ENCODE measurements around the gene ADAMTS12. TPM values are rescaled to one million over a fixed set of nuclear protein-coding genes. Genes with fewer than 3 reads are reported as not detected.

ADAMTS12 gene
- total RNA-seq, 1 donor from 2014 or later = 10.4 TPM

GRCh38 chr5:33639474-33639873, 252.3 kb downstream of the ADAMTS12 start:
- peaks cover 8% of the 10 kb centered on the region for H3K9me3 Mint-ChIP-seq
- peaks cover 42% of the 10 kb centered on the region for H3K4me1 Mint-ChIP-seq
- no peak overlapping the region for H3K27ac Mint-ChIP-seq (ENCODE audit: unreplicated experiment)
- no peak overlapping the region for H3K4me3 Mint-ChIP-seq
- DNase-seq (ENCODE audit: low read depth, low spot score) = no peak
- H3K27me3 Mint-ChIP-seq (ENCODE audit: low read depth) = no peaks in the 10 kb centered on the region
- TF ChIP-seq CTCF (conservative IDR thresholded peaks at IDR 0.05) = no peak
- H3K36me3 Mint-ChIP-seq (ENCODE audit: low read depth) = peaks cover 22% of the 10 kb centered on the region

GRCh38 chr5:33637011-33637410, 254.8 kb downstream of the ADAMTS12 start:
- Mint-ChIP-seq H3K27me3 (ENCODE audit: low read depth) (no peaks in the 10 kb centered on the region), H3K4me1 (peaks cover 39% of the 10 kb centered on the region)

GRCh38 chr5:33635582-33635981, 256.2 kb downstream of the ADAMTS12 start:
- H3K27me3 Mint-ChIP-seq (ENCODE audit: low read depth) = no peaks in the 10 kb centered on the region
- peaks cover 35% of the 10 kb centered on the region for H3K4me1 Mint-ChIP-seq
- peaks cover 20% of the 10 kb centered on the region for H3K36me3 Mint-ChIP-seq (ENCODE audit: low read depth)
- no peak for DNase-seq (ENCODE audit: low read depth, low spot score)
- no peaks in the 10 kb centered on the region for H3K9me3 Mint-ChIP-seq
- H3K27ac Mint-ChIP-seq (ENCODE audit: unreplicated experiment) = no peak overlapping the region
- TF ChIP-seq CTCF (conservative IDR thresholded peaks at IDR 0.05) = no peak
- H3K4me3 Mint-ChIP-seq = no peak overlapping the region

More at GRCh38 chr5:33637011-33637410, 254.8 kb downstream of the ADAMTS12 start:
- no peak for DNase-seq (ENCODE audit: low read depth, low spot score)
- Mint-ChIP-seq H3K27ac (ENCODE audit: unreplicated experiment) (no peak overlapping the region), H3K9me3 (no peaks in the 10 kb centered on the region), H3K36me3 (ENCODE audit: low read depth) (peaks cover 17% of the 10 kb centered on the region), H3K4me3 (no peak overlapping the region)
- TF ChIP-seq CTCF (conservative IDR thresholded peaks at IDR 0.05) = no peak

- DNase-seq (ENCODE audit: low read depth, low spot score) = no peak
- no peaks in the 10 kb centered on the region for H3K27me3 Mint-ChIP-seq (ENCODE audit: low read depth)
- H3K9me3 Mint-ChIP-seq = no peaks in the 10 kb centered on the region
- peaks cover 15% of the 10 kb centered on the region for H3K36me3 Mint-ChIP-seq (ENCODE audit: low read depth)
- TF ChIP-seq CTCF (conservative IDR thresholded peaks at IDR 0.05) = no peak
- H3K4me3 Mint-ChIP-seq = no peak overlapping the region
- H3K27ac Mint-ChIP-seq (ENCODE audit: unreplicated experiment) = no peak overlapping the region
- peaks cover 39% of the 10 kb centered on the region for H3K4me1 Mint-ChIP-seq
Measured at GRCh38 chr5:33633699-33634098, 258.1 kb downstream of the ADAMTS12 start.

- H3K27ac Mint-ChIP-seq (ENCODE audit: unreplicated experiment) = no peak overlapping the region
- DNase-seq (ENCODE audit: low read depth, low spot score) = no peak
- no peak for TF ChIP-seq CTCF (conservative IDR thresholded peaks at IDR 0.05)
- peaks cover 23% of the 10 kb centered on the region for H3K4me1 Mint-ChIP-seq
- no peak overlapping the region for H3K4me3 Mint-ChIP-seq
- no peaks in the 10 kb centered on the region for H3K27me3 Mint-ChIP-seq (ENCODE audit: low read depth)
- H3K9me3 Mint-ChIP-seq = no peaks in the 10 kb centered on the region
- H3K36me3 Mint-ChIP-seq (ENCODE audit: low read depth) = peaks cover 12% of the 10 kb centered on the region
Measured at GRCh38 chr5:33631786-33632185, 260.0 kb downstream of the ADAMTS12 start.

- Mint-ChIP-seq H3K27ac (ENCODE audit: unreplicated experiment) (no peak overlapping the region), H3K4me3 (no peak overlapping the region), H3K36me3 (ENCODE audit: low read depth) (peaks cover 11% of the 10 kb centered on the region), H3K4me1 (peaks cover 18% of the 10 kb centered on the region), H3K27me3 (ENCODE audit: low read depth) (no peaks in the 10 kb centered on the region), H3K9me3 (no peaks in the 10 kb centered on the region)
- no peak for DNase-seq (ENCODE audit: low read depth, low spot score)
- TF ChIP-seq CTCF (conservative IDR thresholded peaks at IDR 0.05) = no peak
Measured at GRCh38 chr5:33631139-33631538, 260.7 kb downstream of the ADAMTS12 start.

Data from neural crest cell (in vitro differentiated cells).